ENCODE data around the gene MBP.

The MBP gene

DNA sequence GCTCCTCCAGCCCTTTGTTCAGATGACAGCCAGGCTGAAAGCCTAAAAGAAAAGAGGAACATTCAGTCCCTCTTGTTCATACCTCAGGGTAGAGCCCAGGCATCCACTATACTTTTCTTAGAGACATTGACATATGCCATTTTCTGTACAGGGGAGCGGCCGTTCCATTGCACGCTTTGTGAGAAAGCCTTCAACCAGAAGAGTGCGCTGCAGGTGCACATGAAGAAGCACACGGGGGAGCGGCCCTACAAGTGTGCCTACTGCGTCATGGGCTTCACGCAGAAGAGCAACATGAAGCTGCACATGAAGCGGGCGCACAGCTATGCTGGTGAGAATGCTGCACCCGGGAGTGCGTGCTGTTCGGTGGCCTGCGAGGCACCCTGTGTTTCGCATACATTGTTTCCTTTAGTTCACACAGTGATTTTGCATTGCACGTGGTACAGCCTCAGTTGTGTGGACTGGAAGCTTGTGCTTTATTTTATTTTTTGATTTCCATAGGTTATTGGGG, 172.0 kb downstream of the MBP start:
- Histone ChIP-seq H3K4me1 (ENCODE audit: insufficient read depth, low read length, severe bottlenecking) (peaks cover 25% of the 10 kb centered on the region), H3K79me2 (ENCODE audit: insufficient read depth, low read length) (no peaks in the 10 kb centered on the region), H4K20me1 (ENCODE audit: insufficient read depth, low read length) (no peaks in the 10 kb centered on the region), H3K4me2 (ENCODE audit: low read length) (no peak overlapping the region), H3K36me3 (ENCODE audit: insufficient read depth, low read length) (peaks cover 58% of the 10 kb centered on the region), H3K9me2 (ENCODE audit: low read depth, low read length) (no peaks in the 10 kb centered on the region), H3K9me3 (ENCODE audit: low read length) (no peaks in the 10 kb centered on the region), H3K27ac (ENCODE audit: low read depth, low read length, poor library complexity, severe bottlenecking) (peak overlapping the region; percentile 11), H2AFZ (ENCODE audit: low read length) (no peak overlapping the region), H3K9ac (ENCODE audit: low read length) (no peak overlapping the region), H3K27me3 (ENCODE audit: insufficient read depth, low read length) (no peaks in the 10 kb centered on the region), H3F3A (ENCODE audit: insufficient read depth, low read length) (no peaks in the 10 kb centered on the region), H3K4me3 (ENCODE audit: low read depth, low read length, poor library complexity, severe bottlenecking) (no peak overlapping the region)
- TF ChIP-seq EZH2 (IDR thresholded peaks at IDR 0.05; ENCODE audit: borderline replicate concordance, low read length), result no peak
- TF ChIP-seq, protein P1, sequence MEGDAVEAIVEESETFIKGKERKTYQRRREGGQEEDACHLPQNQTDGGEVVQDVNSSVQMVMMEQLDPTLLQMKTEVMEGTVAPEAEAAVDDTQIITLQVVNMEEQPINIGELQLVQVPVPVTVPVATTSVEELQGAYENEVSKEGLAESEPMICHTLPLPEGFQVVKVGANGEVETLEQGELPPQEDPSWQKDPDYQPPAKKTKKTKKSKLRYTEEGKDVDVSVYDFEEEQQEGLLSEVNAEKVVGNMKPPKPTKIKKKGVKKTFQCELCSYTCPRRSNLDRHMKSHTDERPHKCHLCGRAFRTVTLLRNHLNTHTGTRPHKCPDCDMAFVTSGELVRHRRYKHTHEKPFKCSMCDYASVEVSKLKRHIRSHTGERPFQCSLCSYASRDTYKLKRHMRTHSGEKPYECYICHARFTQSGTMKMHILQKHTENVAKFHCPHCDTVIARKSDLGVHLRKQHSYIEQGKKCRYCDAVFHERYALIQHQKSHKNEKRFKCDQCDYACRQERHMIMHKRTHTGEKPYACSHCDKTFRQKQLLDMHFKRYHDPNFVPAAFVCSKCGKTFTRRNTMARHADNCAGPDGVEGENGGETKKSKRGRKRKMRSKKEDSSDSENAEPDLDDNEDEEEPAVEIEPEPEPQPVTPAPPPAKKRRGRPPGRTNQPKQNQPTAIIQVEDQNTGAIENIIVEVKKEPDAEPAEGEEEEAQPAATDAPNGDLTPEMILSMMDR (IDR thresholded peaks at IDR 0.05; ENCODE audit: low read length), result peak; percentile 86

DNA sequence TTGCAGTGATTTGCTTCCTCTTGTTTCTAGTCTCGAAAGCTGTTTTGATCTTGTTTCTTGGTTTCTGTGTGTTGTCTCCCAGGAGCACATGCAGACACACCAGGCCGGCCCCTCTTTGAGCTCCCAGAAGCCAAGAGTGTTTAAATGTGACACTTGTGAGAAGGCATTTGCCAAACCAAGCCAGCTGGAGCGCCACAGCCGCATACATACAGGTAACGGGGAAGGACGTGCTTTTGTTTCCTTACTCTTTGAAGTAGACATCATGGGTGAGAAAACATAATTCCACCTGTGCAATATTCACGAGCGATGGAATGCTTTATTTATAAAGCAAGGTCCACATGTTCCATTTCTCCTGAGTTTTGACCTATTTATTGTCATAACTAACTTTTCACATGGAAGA, 173.0 kb downstream of the MBP start:
- no peaks in the 10 kb centered on the region for H3K27me3 ChIP-seq (ENCODE audit: insufficient read depth, low read length)
- peaks cover 17% of the 10 kb centered on the region for H3K4me1 ChIP-seq (ENCODE audit: insufficient read depth, low read length, severe bottlenecking)
- peaks cover 55% of the 10 kb centered on the region for H3K36me3 ChIP-seq (ENCODE audit: insufficient read depth, low read length)
- no peaks in the 10 kb centered on the region for H3K9me3 ChIP-seq (ENCODE audit: low read length)
- H3K79me2 ChIP-seq (ENCODE audit: insufficient read depth, low read length), result no peaks in the 10 kb centered on the region
- TF ChIP-seq, protein P1 (IDR thresholded peaks at IDR 0.05; ENCODE audit: low read length), result no peak
- no peak for TF ChIP-seq EZH2 (IDR thresholded peaks at IDR 0.05; ENCODE audit: borderline replicate concordance, low read length)
- no peak overlapping the region for H3K4me2 ChIP-seq (ENCODE audit: low read length)
- H4K20me1 ChIP-seq (ENCODE audit: insufficient read depth, low read length), result no peaks in the 10 kb centered on the region
- H3K4me3 ChIP-seq (ENCODE audit: low read depth, low read length, poor library complexity, severe bottlenecking), result no peak overlapping the region
- H3K9ac ChIP-seq (ENCODE audit: low read length), result no peak overlapping the region
- no peaks in the 10 kb centered on the region for H3K9me2 ChIP-seq (ENCODE audit: low read depth, low read length)
- no peak overlapping the region for H2AFZ ChIP-seq (ENCODE audit: low read length)
- no peak overlapping the region for H3K27ac ChIP-seq (ENCODE audit: low read depth, low read length, poor library complexity, severe bottlenecking)
- no peaks in the 10 kb centered on the region for H3F3A ChIP-seq (ENCODE audit: insufficient read depth, low read length)

DNA sequence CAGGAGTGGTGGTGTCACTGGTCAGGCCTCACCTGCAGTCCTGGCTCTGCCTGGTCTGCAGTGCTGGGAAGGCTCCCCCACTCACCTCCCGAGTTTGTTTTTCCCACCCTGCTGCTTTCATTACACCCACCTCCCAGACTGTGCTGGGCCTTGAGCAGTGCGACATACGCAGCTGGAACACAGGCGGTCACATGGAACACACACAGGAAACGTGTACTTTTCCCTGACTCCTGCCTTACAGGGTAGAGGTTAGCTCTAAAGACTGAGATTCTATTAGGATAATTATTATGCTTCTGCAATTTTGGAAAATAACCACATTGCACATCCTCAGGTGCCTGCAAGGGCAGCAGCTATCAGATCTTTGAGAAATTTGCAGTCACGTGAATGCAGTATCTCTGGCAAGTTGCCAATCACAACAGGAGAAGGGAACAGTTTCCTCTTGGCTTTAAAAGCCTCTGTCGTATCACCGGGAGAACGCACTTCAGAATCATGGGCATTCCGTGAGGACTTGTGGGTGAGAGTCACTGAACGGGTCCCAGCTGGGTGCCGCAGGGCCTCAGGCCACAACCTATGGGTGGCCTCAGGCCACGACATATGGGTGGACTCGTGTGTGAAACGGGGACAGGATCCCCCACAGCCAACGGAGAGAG, 173.8 kb downstream of the MBP start:
- Histone ChIP-seq H3K27me3 (ENCODE audit: insufficient read depth, low read length) (no peaks in the 10 kb centered on the region), H3K9me2 (ENCODE audit: low read depth, low read length) (no peaks in the 10 kb centered on the region), H3K36me3 (ENCODE audit: insufficient read depth, low read length) (peaks cover 57% of the 10 kb centered on the region), H4K20me1 (ENCODE audit: insufficient read depth, low read length) (no peaks in the 10 kb centered on the region), H3K4me3 (ENCODE audit: low read depth, low read length, poor library complexity, severe bottlenecking) (no peak overlapping the region), H3K79me2 (ENCODE audit: insufficient read depth, low read length) (no peaks in the 10 kb centered on the region), H2AFZ (ENCODE audit: low read length) (no peak overlapping the region), H3K9ac (ENCODE audit: low read length) (no peak overlapping the region), H3K27ac (ENCODE audit: low read depth, low read length, poor library complexity, severe bottlenecking) (no peak overlapping the region), H3K9me3 (ENCODE audit: low read length) (no peaks in the 10 kb centered on the region), H3K4me1 (ENCODE audit: insufficient read depth, low read length, severe bottlenecking) (peaks cover 10% of the 10 kb centered on the region), H3K4me2 (ENCODE audit: low read length) (no peak overlapping the region), H3F3A (ENCODE audit: insufficient read depth, low read length) (no peaks in the 10 kb centered on the region)
- no peak for TF ChIP-seq EZH2 (IDR thresholded peaks at IDR 0.05; ENCODE audit: borderline replicate concordance, low read length)
- TF ChIP-seq, protein P1 (IDR thresholded peaks at IDR 0.05; ENCODE audit: low read length), result no peak
